Naive thymus-derived CD8-positive, alpha-beta T cell (primary cell): Measurements from ENCODE around the gene PTPN23. TPM values are rescaled to one million over a fixed set of nuclear protein-coding genes. Genes with fewer than 3 reads are reported as not detected.

Experiments
- ATAC-seq, 2 donors: fragments of 150-1000 bp; cut with Tn5 transposase in 1 of 2; sonication (Bioruptor Pico), chemical (Tn5 transposase) in 1 of 2; 1 replicate in 1 of 2; 2 replicates in 1 of 2; pipeline ENCODE4 v1.10.0; 2021; ENCODE audit warnings: mild to moderate bottlenecking in 2 of 2, moderate library complexity in 2 of 2
- POLR2A ChIA-PET: fragments of 350-600 bp; sonication (Branson Sonifier 250); formaldehyde crosslinking; loops from one replicate; lab custom pipeline; 2021; ENCODE audit warnings: antibody characterized with exemption; lab: Charles Lee
- DNase-seq, 10 donors: peaks; one replicate each; pipeline versions ENCODE4 v3.0.0 to v3.0.0-alpha.2; 2020 to 2022
- H3K27ac Mint-ChIP-seq, 10 donors: one replicate each; pipeline ENCODE4 v1.8.0; 2020 to 2022; ENCODE audit warnings: mild to moderate bottlenecking in 10 of 10, mixed read lengths in 10 of 10, moderate library complexity in 4 of 10, inconsistent platforms in 1 of 10
- H3K27me3 Mint-ChIP-seq, 5 donors: one replicate each; pipeline ENCODE4 v1.8.0; 2021 to 2022; ENCODE audit warnings: mixed read lengths in 5 of 5
- H3K36me3 Mint-ChIP-seq, 3 donors: one replicate each; pipeline ENCODE4 v1.8.0; 2020 to 2022; ENCODE audit warnings: mixed read lengths in 3 of 3, mild to moderate bottlenecking in 2 of 3, inconsistent platforms in 1 of 3
- H3K4me1 Mint-ChIP-seq, 4 donors: one replicate each; pipeline ENCODE4 v1.8.0; 2021 to 2022; ENCODE audit warnings: mixed read lengths in 4 of 4
- H3K4me3 Mint-ChIP-seq, 10 donors: one replicate each; pipeline ENCODE4 v1.8.0; 2020 to 2022; ENCODE audit warnings: mild to moderate bottlenecking in 10 of 10, mixed read lengths in 10 of 10, moderate library complexity in 6 of 10, inconsistent platforms in 1 of 10
- H3K9me3 Mint-ChIP-seq, 9 donors: one replicate each; pipeline ENCODE4 v1.8.0; 2020 to 2022; ENCODE audit warnings: mixed read lengths in 9 of 9, mild to moderate bottlenecking in 3 of 9, inconsistent platforms in 1 of 9, moderate library complexity in 1 of 9
- polyA plus RNA-seq, 3 donors: library from polyadenylated mRNA; unstranded; fragments of 300-500 nt; fragmentation: Illumina TruSeq; gene quantifications; one replicate each; pipeline ENCODE4 v1.2.3, GENCODE V29; 2021
- total RNA-seq, 8 experiments: library from RNA in 2 of 8; stranded (reverse) in 2 of 8; gene quantifications; one replicate each; pipeline ENCODE4 v1.2.3 and lab custom pipeline; 2021 to 2026

The PTPN23 gene, protein sequence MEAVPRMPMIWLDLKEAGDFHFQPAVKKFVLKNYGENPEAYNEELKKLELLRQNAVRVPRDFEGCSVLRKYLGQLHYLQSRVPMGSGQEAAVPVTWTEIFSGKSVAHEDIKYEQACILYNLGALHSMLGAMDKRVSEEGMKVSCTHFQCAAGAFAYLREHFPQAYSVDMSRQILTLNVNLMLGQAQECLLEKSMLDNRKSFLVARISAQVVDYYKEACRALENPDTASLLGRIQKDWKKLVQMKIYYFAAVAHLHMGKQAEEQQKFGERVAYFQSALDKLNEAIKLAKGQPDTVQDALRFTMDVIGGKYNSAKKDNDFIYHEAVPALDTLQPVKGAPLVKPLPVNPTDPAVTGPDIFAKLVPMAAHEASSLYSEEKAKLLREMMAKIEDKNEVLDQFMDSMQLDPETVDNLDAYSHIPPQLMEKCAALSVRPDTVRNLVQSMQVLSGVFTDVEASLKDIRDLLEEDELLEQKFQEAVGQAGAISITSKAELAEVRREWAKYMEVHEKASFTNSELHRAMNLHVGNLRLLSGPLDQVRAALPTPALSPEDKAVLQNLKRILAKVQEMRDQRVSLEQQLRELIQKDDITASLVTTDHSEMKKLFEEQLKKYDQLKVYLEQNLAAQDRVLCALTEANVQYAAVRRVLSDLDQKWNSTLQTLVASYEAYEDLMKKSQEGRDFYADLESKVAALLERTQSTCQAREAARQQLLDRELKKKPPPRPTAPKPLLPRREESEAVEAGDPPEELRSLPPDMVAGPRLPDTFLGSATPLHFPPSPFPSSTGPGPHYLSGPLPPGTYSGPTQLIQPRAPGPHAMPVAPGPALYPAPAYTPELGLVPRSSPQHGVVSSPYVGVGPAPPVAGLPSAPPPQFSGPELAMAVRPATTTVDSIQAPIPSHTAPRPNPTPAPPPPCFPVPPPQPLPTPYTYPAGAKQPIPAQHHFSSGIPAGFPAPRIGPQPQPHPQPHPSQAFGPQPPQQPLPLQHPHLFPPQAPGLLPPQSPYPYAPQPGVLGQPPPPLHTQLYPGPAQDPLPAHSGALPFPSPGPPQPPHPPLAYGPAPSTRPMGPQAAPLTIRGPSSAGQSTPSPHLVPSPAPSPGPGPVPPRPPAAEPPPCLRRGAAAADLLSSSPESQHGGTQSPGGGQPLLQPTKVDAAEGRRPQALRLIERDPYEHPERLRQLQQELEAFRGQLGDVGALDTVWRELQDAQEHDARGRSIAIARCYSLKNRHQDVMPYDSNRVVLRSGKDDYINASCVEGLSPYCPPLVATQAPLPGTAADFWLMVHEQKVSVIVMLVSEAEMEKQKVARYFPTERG (N-terminal part only)
- total RNA-seq (10 to 100 TPM; 49.7 to 63.8 TPM), polyA plus RNA-seq (1 to 10 TPM; 3.0 to 3.9 (median 3.8) TPM), total RNA-seq (lab: John Stamatoyannopoulos, UW) (25.6 to 39.5 (median 31.1) reads per million in 6 experiments)

GRCh38 chr3:47380601-47381316, at the start of gene PTPN23:
Gene PTPN23 (plus strand): TSS chr3:47381021. CDS start chr3:47381097, 76 bp downstream.
- Mint-ChIP-seq H3K27me3 (no peaks in the 10 kb centered on the region), H3K4me1 (peaks cover 32 to 66% (median 57%) of the 10 kb centered on the region in 4 donors), H3K9me3 (no peaks in the 10 kb centered on the region), H3K27ac (peak within 1 kb of the TSS; percentile 95 to 100 (median 100)), H3K36me3 (peaks cover 0 to 19% (median 0%) of the 10 kb centered on the region in 3 donors), H3K4me3 (peak within 1 kb of the TSS; percentile 85 to 100 (median 100))
- peak; percentile 81 to 82 for ATAC-seq
- peak; percentile 94 to 99 (median 98) for DNase-seq
- POLR2A ChIA-PET = interaction anchor here (0.5 to 2.7 kb wide), 10 partner anchors 8 to 1627 kb away, joined by 3 to 13 read pairs (median 6); partner anchors contain the start of genes SCAP, SETD2 and SMARCC1

DNA sequence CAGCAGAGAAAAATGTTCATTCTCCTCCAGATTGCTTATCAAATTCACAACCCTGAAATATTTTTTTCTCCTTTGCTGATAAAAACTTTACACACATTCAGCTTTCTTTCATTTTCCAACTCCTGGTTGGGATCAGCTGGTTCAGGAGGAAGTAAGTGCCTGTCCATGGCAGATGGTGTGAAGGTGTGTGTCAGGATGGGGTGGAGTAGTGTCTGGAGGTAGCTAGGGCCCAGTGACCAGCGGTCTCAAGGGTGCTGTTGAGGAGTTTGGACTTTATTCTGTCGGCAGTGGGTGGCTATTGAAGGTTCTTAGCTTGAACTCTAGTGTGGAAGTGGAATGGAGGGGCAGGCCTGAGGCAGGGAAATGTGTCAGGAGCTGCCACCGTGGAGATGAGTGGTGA, 46.9 kb upstream of the PTPN23 start:
- ATAC-seq (no peak), DNase-seq (no peak)
- no peak overlapping the region for H3K4me3 Mint-ChIP-seq
- H3K9me3 Mint-ChIP-seq = no peaks in the 10 kb centered on the region
- no peaks in the 10 kb centered on the region for H3K27me3 Mint-ChIP-seq
- H3K36me3 Mint-ChIP-seq = peaks cover 0 to 95% (median 34%) of the 10 kb centered on the region in 3 donors
- no peak overlapping the region for H3K27ac Mint-ChIP-seq
- POLR2A ChIA-PET = no interaction called here
- peaks cover 0 to 3% (median 0%) of the 10 kb centered on the region in 4 donors for H3K4me1 Mint-ChIP-seq

DNA sequence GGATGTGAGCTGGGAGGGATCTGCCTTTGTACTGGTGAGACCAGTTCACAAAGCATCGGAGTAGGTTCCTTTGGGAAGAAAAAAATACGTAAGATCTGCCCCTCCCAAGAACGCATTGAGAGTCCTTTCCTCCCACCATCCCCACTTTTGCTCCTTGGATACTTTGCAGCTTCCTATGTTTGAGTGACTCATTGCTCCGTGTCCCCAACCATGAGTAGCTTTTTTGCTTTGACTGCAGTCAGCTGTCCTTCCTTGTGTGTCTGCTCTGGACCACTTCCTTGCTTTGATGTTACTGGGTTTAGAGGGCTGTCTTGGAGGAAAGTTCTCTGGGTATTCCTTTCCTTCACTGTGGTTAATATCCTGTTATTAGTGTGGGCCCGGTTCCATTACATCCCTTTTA, 43.2 kb upstream of the PTPN23 start:
- POLR2A ChIA-PET = no interaction called here
- peaks cover 0 to 79% (median 32%) of the 10 kb centered on the region in 3 donors for H3K36me3 Mint-ChIP-seq
- H3K27ac Mint-ChIP-seq = peak overlapping the region in 3 of 10 donors; percentile 25 to 74 (median 33)
- H3K4me1 Mint-ChIP-seq = peaks cover 0 to 7% (median 0%) of the 10 kb centered on the region in 4 donors
- H3K4me3 Mint-ChIP-seq = no peak overlapping the region
- DNase-seq (no peak), ATAC-seq (no peak)
- H3K9me3 Mint-ChIP-seq = no peaks in the 10 kb centered on the region
- no peaks in the 10 kb centered on the region for H3K27me3 Mint-ChIP-seq

GRCh38 chr3:47339951-47340350, 40.9 kb upstream of the PTPN23 start:
- H3K27ac Mint-ChIP-seq = peak overlapping the region in 2 of 10 donors; percentile 23 to 67
- no peak for ATAC-seq
- no peaks in the 10 kb centered on the region for H3K9me3 Mint-ChIP-seq
- H3K36me3 Mint-ChIP-seq = peaks cover 4 to 73% (median 30%) of the 10 kb centered on the region in 3 donors
- no peak overlapping the region for H3K4me3 Mint-ChIP-seq
- no peak for DNase-seq
- H3K4me1 Mint-ChIP-seq = peaks cover 0 to 7% (median under 1%) of the 10 kb centered on the region in 4 donors
- no peaks in the 10 kb centered on the region for H3K27me3 Mint-ChIP-seq
- POLR2A ChIA-PET = interaction anchor here (0.6 kb wide), 1 partner anchor 21 kb away, joined by 3 read pairs; no protein-coding TSS in a partner anchor

DNA sequence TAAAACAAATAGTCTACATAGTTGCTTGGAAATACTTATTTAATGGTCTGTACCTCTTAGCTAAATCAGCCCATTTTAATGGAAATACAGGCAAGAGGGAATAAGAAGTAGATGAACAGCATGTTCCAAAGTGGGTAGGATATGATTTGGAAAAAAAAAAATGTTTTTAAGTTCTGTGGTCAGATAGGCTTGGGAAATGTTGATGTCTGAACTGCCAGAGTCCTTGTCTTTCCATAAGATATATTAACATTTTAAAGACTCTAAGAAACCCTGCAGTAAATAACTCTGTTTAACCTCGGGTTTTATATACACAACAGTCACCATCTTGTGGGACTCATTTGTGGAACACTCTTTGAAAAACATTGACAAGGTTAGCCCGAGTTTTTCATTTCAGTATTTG, 40.0 kb upstream of the PTPN23 start:
- POLR2A ChIA-PET = no interaction called here
- Mint-ChIP-seq H3K27ac (no peak overlapping the region), H3K4me3 (no peak overlapping the region), H3K36me3 (peaks cover 6 to 74% (median 30%) of the 10 kb centered on the region in 3 donors), H3K9me3 (no peaks in the 10 kb centered on the region), H3K27me3 (no peaks in the 10 kb centered on the region), H3K4me1 (peaks cover 5 to 10% (median 8%) of the 10 kb centered on the region in 4 donors)
- ATAC-seq = no peak
- DNase-seq = no peak

- no peak overlapping the region for H3K4me3 Mint-ChIP-seq
- no peak for ATAC-seq
- peak overlapping the region in 9 of 10 donors; percentile 27 to 91 (median 74) for H3K27ac Mint-ChIP-seq
- no peaks in the 10 kb centered on the region for H3K27me3 Mint-ChIP-seq
- H3K4me1 Mint-ChIP-seq = peaks cover 8 to 21% (median 11%) of the 10 kb centered on the region in 4 donors
- H3K9me3 Mint-ChIP-seq = no peaks in the 10 kb centered on the region
- no peak for DNase-seq
- POLR2A ChIA-PET = no interaction called here
- peaks cover 6 to 62% (median 20%) of the 10 kb centered on the region in 3 donors for H3K36me3 Mint-ChIP-seq
Measured at GRCh38 chr3:47342151-47342550, 38.7 kb upstream of the PTPN23 start.

- H3K9me3 Mint-ChIP-seq = no peaks in the 10 kb centered on the region
- ATAC-seq (no peak), DNase-seq (no peak)
- H3K4me1 Mint-ChIP-seq = peaks cover 8 to 25% (median 11%) of the 10 kb centered on the region in 4 donors
- POLR2A ChIA-PET = no interaction called here
- H3K36me3 Mint-ChIP-seq = peaks cover 6 to 55% (median 19%) of the 10 kb centered on the region in 3 donors
- H3K4me3 Mint-ChIP-seq = no peak overlapping the region
- peak overlapping the region in 7 of 10 donors; percentile 3 to 87 (median 73) for H3K27ac Mint-ChIP-seq
- H3K27me3 Mint-ChIP-seq = no peaks in the 10 kb centered on the region
Measured at GRCh38 chr3:47342812-47343211, 38.0 kb upstream of the PTPN23 start.

GRCh38 chr3:47343471-47343971, 37.3 kb upstream of the PTPN23 start:
- H3K27me3 Mint-ChIP-seq = no peaks in the 10 kb centered on the region
- H3K9me3 Mint-ChIP-seq = no peaks in the 10 kb centered on the region
- H3K27ac Mint-ChIP-seq = no peak overlapping the region
- H3K4me1 Mint-ChIP-seq = peaks cover 8 to 25% (median 10%) of the 10 kb centered on the region in 4 donors
- ATAC-seq (no peak), DNase-seq (no peak)
- POLR2A ChIA-PET = no interaction called here
- no peak overlapping the region for H3K4me3 Mint-ChIP-seq
- H3K36me3 Mint-ChIP-seq = peaks cover 6 to 48% (median 16%) of the 10 kb centered on the region in 3 donors

DNA sequence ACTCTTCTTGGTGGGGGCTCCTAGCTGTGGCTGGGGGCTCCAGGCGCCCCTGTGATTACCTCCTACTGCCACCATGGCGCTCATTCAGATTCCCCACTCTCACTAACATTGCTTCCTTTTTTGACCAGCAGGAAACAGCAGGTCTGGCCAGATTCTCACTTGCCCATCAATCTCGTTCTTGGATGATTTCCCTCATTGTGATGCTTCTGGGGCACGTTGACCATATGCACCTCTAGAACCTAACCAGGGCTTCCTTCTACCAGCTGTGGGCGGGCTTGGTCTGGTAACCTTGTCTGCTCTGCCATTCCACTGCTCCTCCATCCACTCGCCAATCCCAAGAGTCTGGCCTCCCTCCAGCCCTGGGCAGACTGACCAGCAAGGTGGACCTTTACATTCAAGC, 35.9 kb upstream of the PTPN23 start:
- Mint-ChIP-seq H3K9me3 (no peaks in the 10 kb centered on the region), H3K4me3 (no peak overlapping the region), H3K27ac (peak overlapping the region in 2 of 10 donors; percentile 33 to 92), H3K4me1 (peaks cover 8 to 25% (median 10%) of the 10 kb centered on the region in 4 donors), H3K27me3 (no peaks in the 10 kb centered on the region), H3K36me3 (peaks cover 6 to 36% (median 10%) of the 10 kb centered on the region in 3 donors)
- no peak for DNase-seq
- ATAC-seq = no peak
- POLR2A ChIA-PET = no interaction called here

DNA sequence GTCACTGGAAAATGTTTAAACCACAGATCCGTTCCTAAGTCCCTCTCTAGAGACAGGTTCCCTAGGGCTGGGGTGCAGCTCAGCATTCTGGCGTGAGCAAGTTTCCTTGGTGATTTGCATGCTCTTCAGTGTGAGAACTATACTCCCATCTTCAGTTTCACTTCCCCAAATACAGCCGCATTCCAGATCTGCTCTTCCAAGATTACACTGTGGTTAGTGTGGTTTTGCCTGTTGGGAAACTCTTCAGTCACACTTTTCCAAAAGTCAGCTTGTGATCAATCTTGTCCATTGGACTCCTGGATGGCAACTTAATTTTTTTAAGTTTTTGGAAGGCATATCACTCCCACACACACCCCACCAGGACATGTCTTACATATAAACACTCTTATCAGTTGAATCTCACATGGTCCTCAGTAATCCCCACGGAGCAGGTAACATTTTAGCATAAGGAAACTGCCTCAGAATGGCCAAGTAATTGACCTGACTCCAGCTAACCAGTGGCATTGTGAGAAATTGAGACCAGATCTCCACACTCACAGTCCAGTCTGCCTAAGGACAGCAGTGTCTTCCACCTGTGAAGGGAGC, 33.5 kb upstream of the PTPN23 start:
- Mint-ChIP-seq H3K4me3 (no peak overlapping the region), H3K9me3 (no peaks in the 10 kb centered on the region), H3K27me3 (no peaks in the 10 kb centered on the region), H3K27ac (peak overlapping the region in 5 of 10 donors; percentile 39 to 83 (median 70)), H3K36me3 (peaks cover 6 to 29% (median 10%) of the 10 kb centered on the region in 3 donors), H3K4me1 (peaks cover 8 to 25% (median 10%) of the 10 kb centered on the region in 4 donors)
- ATAC-seq (no peak), DNase-seq (peak in 1 of 10 donors; percentile 24)
- POLR2A ChIA-PET = no interaction called here
